HFF-Myc (cell line): Measurements from ENCODE around the gene SCFD2.

Experiments
- DNase-seq: peaks from one replicate; pipeline ENCODE4 v3.0.0-alpha.2; 2011; ENCODE audit warnings: low read depth; ENCODE audit errors: extremely low read depth
- H3K4me3 ChIP-seq: replicated peaks from 2 replicates; pipeline ENCODE4 v1.5.1; 2011; ENCODE audit warnings: low read depth, mild to moderate bottlenecking, control low read depth, low read length
- TF ChIP-seq, protein P1 (sequence below): IDR thresholded peaks from 2 replicates; pipeline ENCODE4 v1.5.1; 2012; ENCODE audit warnings: mild to moderate bottlenecking, low read depth, low read length, control low read depth; ENCODE audit errors: missing control alignments

Gene SCFD2

DNA sequence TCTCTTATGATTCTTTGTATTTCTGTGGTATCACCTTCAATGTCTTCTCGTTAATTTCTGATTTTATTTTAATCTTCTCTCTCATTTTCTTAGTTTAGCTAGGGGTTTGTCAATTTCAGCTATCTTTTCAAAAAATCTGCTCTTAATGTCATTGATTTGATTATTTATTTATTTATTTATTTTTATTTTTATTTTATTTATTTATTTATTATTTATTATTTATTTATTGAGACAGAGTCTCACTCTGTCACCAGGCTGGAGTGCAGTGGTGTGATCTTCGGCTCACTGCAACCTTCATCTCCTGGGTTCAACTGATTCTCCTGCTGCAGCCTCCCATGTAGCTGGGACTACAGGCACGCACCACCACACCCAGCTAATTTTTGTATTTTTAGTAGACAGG is 194.1 kb downstream of the SCFD2 start:
- H3K4me3 ChIP-seq = no peak overlapping the region
- TF ChIP-seq, protein P1, sequence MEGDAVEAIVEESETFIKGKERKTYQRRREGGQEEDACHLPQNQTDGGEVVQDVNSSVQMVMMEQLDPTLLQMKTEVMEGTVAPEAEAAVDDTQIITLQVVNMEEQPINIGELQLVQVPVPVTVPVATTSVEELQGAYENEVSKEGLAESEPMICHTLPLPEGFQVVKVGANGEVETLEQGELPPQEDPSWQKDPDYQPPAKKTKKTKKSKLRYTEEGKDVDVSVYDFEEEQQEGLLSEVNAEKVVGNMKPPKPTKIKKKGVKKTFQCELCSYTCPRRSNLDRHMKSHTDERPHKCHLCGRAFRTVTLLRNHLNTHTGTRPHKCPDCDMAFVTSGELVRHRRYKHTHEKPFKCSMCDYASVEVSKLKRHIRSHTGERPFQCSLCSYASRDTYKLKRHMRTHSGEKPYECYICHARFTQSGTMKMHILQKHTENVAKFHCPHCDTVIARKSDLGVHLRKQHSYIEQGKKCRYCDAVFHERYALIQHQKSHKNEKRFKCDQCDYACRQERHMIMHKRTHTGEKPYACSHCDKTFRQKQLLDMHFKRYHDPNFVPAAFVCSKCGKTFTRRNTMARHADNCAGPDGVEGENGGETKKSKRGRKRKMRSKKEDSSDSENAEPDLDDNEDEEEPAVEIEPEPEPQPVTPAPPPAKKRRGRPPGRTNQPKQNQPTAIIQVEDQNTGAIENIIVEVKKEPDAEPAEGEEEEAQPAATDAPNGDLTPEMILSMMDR = no peak
- no peak for DNase-seq

DNA sequence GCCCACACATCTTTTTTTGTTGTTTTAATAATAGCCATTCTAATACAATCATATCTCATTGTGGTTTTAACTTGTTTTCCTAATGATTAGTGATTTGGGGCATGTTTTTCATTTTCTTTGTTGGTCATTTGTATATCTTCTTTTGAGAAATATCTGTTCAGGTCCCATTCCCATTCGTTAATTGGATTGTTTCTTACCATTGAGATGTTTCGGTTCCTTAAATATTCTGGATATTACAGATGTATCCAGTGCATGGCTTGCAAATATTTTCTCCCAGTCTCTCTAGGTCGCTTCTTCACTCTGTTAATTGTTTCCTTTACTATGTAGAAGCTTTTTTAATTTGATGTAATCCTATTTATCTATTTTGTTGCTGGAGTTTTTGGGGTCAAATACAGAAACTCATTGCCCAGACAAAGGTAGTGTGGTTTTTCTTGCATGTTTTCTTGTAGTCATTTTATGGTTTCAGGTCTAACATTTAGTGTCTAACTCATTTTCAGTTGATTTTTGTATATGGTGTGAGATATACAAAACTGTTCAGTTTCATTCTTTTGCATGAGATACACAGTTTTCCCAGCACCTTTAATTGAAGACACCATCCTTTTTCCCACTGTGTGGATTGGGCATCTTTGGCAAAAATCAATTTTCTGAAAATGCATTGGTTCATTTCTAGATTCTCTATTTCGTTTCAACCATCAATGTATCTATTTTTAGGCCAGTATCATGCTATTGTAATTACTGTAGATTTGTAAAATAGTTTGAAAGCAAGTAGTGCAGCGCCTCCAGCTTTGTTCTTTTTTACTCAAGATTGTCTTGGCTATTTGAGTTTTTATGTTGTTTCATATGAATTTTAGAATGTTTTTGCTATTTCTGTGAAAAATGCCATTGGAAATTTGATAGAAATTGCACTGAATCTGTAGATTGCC is 195.9 kb downstream of the SCFD2 start:
- no peak overlapping the region for H3K4me3 ChIP-seq
- no peak for DNase-seq
- TF ChIP-seq, protein P1 = no peak

DNA sequence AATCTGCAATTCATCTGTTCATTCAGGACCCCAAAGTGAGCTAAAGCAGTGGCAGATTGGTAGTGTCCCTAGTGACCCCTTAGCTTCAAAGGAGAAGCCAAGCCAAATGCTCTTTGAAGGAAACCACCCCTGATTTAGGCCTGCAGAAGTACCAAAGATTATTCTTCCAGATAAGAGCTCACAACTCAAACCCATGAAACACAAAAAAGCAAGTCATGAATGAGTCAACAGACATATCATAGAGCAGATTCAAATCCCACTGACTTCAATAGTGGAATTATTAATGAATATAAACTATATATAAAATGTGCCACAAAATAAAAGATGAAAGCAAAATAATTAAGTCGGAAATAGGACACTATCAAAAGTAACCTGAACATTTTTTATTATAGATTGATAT is 197.6 kb downstream of the SCFD2 start:
- no peak for DNase-seq
- TF ChIP-seq, protein P1 = no peak
- H3K4me3 ChIP-seq = no peak overlapping the region

DNA sequence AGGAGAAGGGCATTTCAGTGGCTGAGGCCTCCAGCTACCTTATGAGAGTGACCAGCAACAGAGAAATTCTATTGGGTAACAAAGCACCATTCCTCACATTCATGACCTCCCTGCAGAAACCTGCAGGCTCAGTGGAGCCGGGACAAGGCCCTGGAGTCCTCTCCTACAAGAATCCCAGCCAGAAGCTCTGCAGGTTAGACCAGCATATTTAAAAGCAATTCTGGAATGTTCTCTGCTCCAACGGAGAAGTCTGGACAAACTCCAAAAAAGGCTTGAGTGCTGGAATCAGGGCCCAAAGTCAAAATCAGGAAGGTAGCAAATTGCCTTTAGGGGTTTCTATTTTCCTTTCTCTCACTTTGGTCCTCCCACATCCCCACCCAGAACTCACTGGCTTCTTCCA is 202.9 kb downstream of the SCFD2 start:
- DNase-seq = no peak
- TF ChIP-seq, protein P1 = no peak

DNA sequence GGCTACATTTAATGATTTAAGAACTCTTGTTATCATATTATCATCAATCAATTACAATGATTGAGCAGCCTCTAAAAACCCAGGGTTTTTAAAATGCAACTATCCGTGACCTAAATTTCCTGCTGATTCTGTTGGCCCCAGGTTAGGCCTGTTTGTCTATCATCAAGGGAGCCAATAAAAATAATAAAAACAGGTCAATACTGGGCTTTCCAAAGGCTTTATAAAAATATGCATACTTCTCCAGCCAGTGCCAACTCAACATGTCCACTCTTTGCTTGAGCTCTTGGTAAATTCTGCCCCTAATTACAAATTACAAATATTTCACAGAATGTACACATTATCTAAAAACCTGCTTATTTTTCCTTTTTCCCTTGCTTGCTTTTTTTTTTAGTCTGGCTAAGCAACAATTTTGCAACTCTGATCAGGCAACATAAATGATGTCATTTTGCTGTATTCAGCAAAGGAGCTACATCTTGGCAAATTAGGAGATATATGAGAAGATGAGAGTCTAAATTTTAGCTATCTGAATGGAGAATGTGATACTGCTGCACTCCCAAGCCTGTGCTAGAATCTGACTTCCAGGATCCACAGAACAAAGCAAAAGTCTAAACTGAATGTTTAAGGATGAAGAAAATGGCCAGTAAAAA is 204.0 kb downstream of the SCFD2 start:
- no peak for DNase-seq
- TF ChIP-seq, protein P1 = no peak
- no peak overlapping the region for H3K4me3 ChIP-seq

More for the DNA sequence above, 202.9 kb downstream of the SCFD2 start:
- H3K4me3 ChIP-seq = no peak overlapping the region

DNA sequence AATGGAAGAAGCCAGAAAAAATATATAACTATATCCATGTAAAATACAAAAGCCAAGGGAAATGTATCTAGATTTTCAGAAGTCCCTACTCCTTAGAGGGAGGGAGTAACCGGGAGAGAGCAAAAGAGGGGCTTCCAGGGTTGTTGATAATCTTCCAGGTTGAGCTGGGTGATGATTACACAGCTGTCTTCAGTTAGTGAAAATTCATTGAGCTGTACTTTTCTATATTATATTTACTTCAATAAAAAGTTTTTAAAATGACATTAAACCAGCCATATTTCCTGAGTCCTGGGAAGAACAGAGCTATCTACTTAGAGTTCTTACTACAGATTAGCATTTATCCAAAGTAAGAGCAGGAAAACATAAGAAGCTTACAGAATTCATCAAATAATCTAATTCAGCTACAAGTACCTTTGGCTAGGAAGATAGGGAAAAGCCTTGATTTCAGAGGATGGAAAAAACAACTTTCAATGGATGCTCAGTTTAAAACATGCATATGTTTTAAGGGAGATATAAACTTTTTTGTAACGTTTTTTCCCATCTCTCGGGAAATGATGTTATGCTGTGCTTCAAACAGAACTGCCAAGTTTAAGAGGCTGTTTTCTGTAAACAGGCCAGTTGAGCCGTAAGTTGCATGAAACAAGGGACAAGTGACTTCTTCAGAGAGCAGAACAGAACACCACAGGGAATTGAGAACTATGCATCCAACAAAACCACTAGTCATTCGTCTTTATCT is 204.6 kb downstream of the SCFD2 start:
- H3K4me3 ChIP-seq = no peak overlapping the region
- DNase-seq = no peak
- TF ChIP-seq, protein P1 = no peak
